Measurements from ENCODE around the gene UBALD2.

Gene UBALD2

DNA sequence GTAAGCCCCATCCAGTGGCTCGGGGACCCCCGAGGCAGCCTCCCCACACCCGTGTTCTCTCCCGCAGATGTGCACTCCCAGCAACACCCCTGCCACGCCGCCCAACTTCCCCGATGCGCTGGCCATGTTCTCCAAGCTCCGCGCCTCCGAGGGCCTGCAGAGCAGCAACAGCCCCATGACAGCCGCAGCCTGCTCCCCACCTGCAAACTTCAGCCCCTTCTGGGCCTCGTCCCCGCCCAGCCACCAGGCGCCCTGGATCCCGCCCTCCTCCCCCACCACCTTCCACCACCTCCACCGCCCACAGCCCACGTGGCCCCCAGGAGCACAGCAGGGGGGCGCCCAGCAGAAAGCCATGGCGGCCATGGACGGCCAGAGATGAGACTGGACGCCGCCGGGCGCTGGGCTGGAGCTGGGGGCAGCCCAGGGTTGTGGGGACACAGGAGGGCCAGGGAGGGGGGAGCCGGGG lies 5.0 kb downstream of the UBALD2 start:
- no peak for TF ChIP-seq GABPA (IDR thresholded peaks at IDR 0.05; ENCODE audit: low read depth)
- no peak for TF ChIP-seq SPI1 (IDR thresholded peaks at IDR 0.05; ENCODE audit: borderline replicate concordance, low read depth)
- TF ChIP-seq POLR2AphosphoS5 (IDR thresholded peaks at IDR 0.05; ENCODE audit: low read depth) = no peak
- TF ChIP-seq, protein P1, sequence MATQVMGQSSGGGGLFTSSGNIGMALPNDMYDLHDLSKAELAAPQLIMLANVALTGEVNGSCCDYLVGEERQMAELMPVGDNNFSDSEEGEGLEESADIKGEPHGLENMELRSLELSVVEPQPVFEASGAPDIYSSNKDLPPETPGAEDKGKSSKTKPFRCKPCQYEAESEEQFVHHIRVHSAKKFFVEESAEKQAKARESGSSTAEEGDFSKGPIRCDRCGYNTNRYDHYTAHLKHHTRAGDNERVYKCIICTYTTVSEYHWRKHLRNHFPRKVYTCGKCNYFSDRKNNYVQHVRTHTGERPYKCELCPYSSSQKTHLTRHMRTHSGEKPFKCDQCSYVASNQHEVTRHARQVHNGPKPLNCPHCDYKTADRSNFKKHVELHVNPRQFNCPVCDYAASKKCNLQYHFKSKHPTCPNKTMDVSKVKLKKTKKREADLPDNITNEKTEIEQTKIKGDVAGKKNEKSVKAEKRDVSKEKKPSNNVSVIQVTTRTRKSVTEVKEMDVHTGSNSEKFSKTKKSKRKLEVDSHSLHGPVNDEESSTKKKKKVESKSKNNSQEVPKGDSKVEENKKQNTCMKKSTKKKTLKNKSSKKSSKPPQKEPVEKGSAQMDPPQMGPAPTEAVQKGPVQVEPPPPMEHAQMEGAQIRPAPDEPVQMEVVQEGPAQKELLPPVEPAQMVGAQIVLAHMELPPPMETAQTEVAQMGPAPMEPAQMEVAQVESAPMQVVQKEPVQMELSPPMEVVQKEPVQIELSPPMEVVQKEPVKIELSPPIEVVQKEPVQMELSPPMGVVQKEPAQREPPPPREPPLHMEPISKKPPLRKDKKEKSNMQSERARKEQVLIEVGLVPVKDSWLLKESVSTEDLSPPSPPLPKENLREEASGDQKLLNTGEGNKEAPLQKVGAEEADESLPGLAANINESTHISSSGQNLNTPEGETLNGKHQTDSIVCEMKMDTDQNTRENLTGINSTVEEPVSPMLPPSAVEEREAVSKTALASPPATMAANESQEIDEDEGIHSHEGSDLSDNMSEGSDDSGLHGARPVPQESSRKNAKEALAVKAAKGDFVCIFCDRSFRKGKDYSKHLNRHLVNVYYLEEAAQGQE (IDR thresholded peaks at IDR 0.05; ENCODE audit: insufficient replicate concordance, low read depth) = no peak
- TF ChIP-seq, protein P2, sequence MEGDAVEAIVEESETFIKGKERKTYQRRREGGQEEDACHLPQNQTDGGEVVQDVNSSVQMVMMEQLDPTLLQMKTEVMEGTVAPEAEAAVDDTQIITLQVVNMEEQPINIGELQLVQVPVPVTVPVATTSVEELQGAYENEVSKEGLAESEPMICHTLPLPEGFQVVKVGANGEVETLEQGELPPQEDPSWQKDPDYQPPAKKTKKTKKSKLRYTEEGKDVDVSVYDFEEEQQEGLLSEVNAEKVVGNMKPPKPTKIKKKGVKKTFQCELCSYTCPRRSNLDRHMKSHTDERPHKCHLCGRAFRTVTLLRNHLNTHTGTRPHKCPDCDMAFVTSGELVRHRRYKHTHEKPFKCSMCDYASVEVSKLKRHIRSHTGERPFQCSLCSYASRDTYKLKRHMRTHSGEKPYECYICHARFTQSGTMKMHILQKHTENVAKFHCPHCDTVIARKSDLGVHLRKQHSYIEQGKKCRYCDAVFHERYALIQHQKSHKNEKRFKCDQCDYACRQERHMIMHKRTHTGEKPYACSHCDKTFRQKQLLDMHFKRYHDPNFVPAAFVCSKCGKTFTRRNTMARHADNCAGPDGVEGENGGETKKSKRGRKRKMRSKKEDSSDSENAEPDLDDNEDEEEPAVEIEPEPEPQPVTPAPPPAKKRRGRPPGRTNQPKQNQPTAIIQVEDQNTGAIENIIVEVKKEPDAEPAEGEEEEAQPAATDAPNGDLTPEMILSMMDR (IDR thresholded peaks at IDR 0.05; ENCODE audit: insufficient read depth, low read length) = no peak
- DNase-seq (ENCODE audit: low read depth in 1 of 2, low spot score in 1 of 2) = no peak
- no peak overlapping the region for H3K27ac ChIP-seq (replicated peaks)
- H3K27me3 ChIP-seq (ENCODE audit: insufficient read depth, poor library complexity, severe bottlenecking) = no peaks in the 10 kb centered on the region
- no peak overlapping the region for H3K4me3 ChIP-seq (replicated peaks; ENCODE audit: insufficient read depth, low read length)

DNA sequence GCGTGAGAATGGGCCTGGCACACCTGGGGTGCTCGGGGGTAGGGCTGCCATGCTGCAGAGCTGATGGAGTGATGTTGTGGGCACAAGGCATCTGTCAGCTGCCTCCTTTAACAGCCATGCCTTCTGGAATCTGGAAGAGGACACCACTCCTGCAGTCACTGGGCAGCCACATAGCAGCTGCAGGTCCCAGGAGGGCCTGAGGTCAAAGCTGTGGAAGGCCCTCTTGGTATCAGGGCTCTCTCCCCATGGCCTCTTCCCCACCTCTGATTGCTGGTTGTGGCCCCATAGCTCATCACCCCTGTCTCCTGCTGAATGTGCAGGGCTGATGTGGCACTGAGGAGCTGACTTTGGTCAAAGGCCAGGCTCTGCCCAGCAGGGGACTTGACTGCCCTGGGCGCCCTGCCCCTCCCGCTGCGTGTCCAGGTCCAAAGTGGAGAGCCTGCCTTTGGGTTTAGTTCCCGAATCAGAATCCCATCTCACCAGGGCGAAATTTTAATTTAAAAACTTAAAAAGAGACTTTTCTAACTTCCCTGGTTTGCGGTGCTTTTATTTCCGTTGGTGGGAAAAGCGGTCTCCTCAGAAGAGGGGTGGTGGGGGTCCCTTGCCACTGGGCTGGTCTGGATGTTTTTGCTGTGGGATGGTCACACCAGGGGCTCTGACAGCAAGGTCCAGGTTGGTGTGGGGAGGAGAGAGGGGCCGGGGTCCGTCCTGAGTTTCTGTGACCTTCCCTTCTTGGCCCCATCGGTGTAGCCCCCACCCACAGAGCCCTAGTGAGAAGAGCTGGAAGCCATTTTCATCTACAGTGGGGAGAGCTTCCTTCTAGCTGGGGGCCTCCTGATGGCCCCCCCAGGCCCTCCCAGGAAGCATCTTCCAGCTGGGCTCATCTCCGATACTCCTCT lies 5.9 kb downstream of the UBALD2 start:
- H3K27ac ChIP-seq (replicated peaks) = no peak overlapping the region

More for the DNA sequence above, 5.9 kb downstream of the UBALD2 start:
- H3K27me3 ChIP-seq (ENCODE audit: insufficient read depth, poor library complexity, severe bottlenecking) = no peaks in the 10 kb centered on the region
- no peak overlapping the region for H3K4me3 ChIP-seq (replicated peaks; ENCODE audit: insufficient read depth, low read length)
- TF ChIP-seq POLR2AphosphoS5 (IDR thresholded peaks at IDR 0.05; ENCODE audit: low read depth) (no peak), GABPA (IDR thresholded peaks at IDR 0.05; ENCODE audit: low read depth) (no peak), SPI1 (IDR thresholded peaks at IDR 0.05; ENCODE audit: borderline replicate concordance, low read depth) (no peak)
- TF ChIP-seq, protein P2 (IDR thresholded peaks at IDR 0.05; ENCODE audit: insufficient read depth, low read length) = no peak
- TF ChIP-seq, protein P1 (IDR thresholded peaks at IDR 0.05; ENCODE audit: insufficient replicate concordance, low read depth) = no peak
- DNase-seq (ENCODE audit: low read depth in 1 of 2, low spot score in 1 of 2) = no peak
